HCT116 (cell line): ENCODE data around the gene HHATL. TPM values are rescaled to one million over a fixed set of nuclear protein-coding genes. Genes with fewer than 3 reads are reported as not detected.

Source experiments
- ATAC-seq: fragments of 200-7000 bp; cut with Tn5 transposase; 2 replicates; pipeline ENCODE4 v1.9.1; 2020; ENCODE audit warnings: mild to moderate bottlenecking, moderate library complexity
- BruUV-seq: library from RNA; stranded (reverse); fragments of 400-500 nt; replicated peaks from 2 replicates; lab custom pipeline; 2021; lab: Mats Ljungman, UMichigan
- CTCF ChIA-PET: fragments of 300-600 bp; sonication (Branson Sonifier 250); formaldehyde crosslinking; loops from one replicate; lab custom pipeline; 2021; ENCODE audit warnings: antibody characterized with exemption; lab: Charles Lee
- POLR2A ChIA-PET: fragments of 300-600, 350-600 bp; sonication (Branson Sonifier 250); formaldehyde crosslinking; loops from one replicate; lab custom pipeline; 2021; ENCODE audit warnings: antibody characterized with exemption; lab: Charles Lee
- RAD21 ChIA-PET, 2 experiments: fragments of 300-600 bp; sonication (Branson Sonifier 250); formaldehyde crosslinking; loops; one replicate each; lab custom pipeline; 2023; ENCODE audit warnings: low total read pairs in 2 of 2; ENCODE audit not compliant: uncharacterized antibody in 2 of 2, unreplicated experiment in 2 of 2, low non-redundant PET in 1 of 2; lab: Charles Lee
- DNase-seq: peaks from one replicate; pipeline ENCODE4 v3.0.0-alpha.2; 2010; ENCODE audit warnings: low read depth, low spot score
- H2AFZ ChIP-seq: fragments of 200-600 bp; shearing (Covaris generic), sonication (generic); 2 replicates; pipeline ENCODE4 v1.6.1; 2017; ENCODE audit warnings: low read depth, mixed run types, mixed read lengths, antibody characterized with exemption, low read length; ENCODE audit not compliant: poor library complexity, severe bottlenecking
- H3K27ac ChIP-seq: 2 replicates; pipeline ENCODE4 v1.5.1; 2012; ENCODE audit warnings: low read depth, low read length
- H3K27me3 ChIP-seq: fragments of 200-600 bp; sonication (generic); 2 replicates; pipeline ENCODE4 v1.6.1; 2016; ENCODE audit warnings: mixed run types, low read length, mixed read lengths; ENCODE audit not compliant: insufficient read depth
- H3K36me3 ChIP-seq, 2 experiments: fragments of 200-500 bp in 1 of 2; fragments of 200-600 bp in 1 of 2; sonication (Bioruptor generic) in 1 of 2; sonication (generic) in 1 of 2; 2 replicates each; pipeline versions ENCODE4 v1.5.1 to v1.6.1; 2014 to 2016; ENCODE audit warnings: low read length in 2 of 2, inconsistent platforms in 1 of 2, mixed read lengths in 1 of 2, mixed run types in 1 of 2; ENCODE audit not compliant: insufficient read depth in 2 of 2, control insufficient read depth in 1 of 2
- H3K4me1 ChIP-seq, 2 experiments: fragments of 200-600 bp in 1 of 2; sonication (generic) in 1 of 2; 2 replicates each; pipeline versions ENCODE4 v1.5.1 to v1.6.1; 2012 to 2017; ENCODE audit warnings: low read length in 2 of 2, inconsistent platforms in 1 of 2, mild to moderate bottlenecking in 1 of 2, mixed read lengths in 1 of 2, mixed run types in 1 of 2, moderate library complexity in 1 of 2; ENCODE audit not compliant: insufficient read depth in 2 of 2, control insufficient read depth in 1 of 2
- H3K4me2 ChIP-seq: fragments of 200-600 bp; sonication (generic); 2 replicates; pipeline ENCODE4 v1.6.1; 2017; ENCODE audit warnings: mixed run types, low read length, mixed read lengths
- H3K4me3 ChIP-seq, 2 experiments: fragments of 200-600 bp in 1 of 2; sonication (generic) in 1 of 2; replicated peaks in 1 of 2; 2 replicates each; pipeline ENCODE4 v1.5.1; 2011 to 2016; ENCODE audit warnings: low read length in 2 of 2, control low read depth in 1 of 2, low read depth in 1 of 2, mild to moderate bottlenecking in 1 of 2, mixed read lengths in 1 of 2, mixed run types in 1 of 2
- H3K79me2 ChIP-seq: fragments of 200-600 bp; sonication (generic); 2 replicates; pipeline ENCODE4 v1.6.1; 2017; ENCODE audit warnings: mild to moderate bottlenecking, mixed run types, low read length, moderate library complexity, mixed read lengths; ENCODE audit not compliant: insufficient read depth
- H3K9ac ChIP-seq: fragments of 200-600 bp; sonication (generic); 2 replicates; pipeline ENCODE4 v1.6.1; 2016; ENCODE audit warnings: low read length, mixed read lengths
- H3K9me2 ChIP-seq: fragments of 200-600 bp; sonication (generic), shearing (Covaris generic); 2 replicates; pipeline ENCODE4 v1.6.1; 2017; ENCODE audit warnings: mixed run types, mild to moderate bottlenecking, moderate library complexity; ENCODE audit not compliant: insufficient read depth
- H3K9me3 ChIP-seq, 2 experiments: fragments of 200-500 bp in 1 of 2; fragments of 200-600 bp in 1 of 2; sonication (Bioruptor generic) in 1 of 2; sonication (generic) in 1 of 2; 2 replicates each; pipeline ENCODE4 v1.6.1; 2014 to 2017; ENCODE audit warnings: low read length in 2 of 2, mixed read lengths in 2 of 2, inconsistent platforms in 1 of 2, low read depth in 1 of 2, mild to moderate bottlenecking in 1 of 2, mixed run types in 1 of 2, moderate library complexity in 1 of 2; ENCODE audit not compliant: control insufficient read depth in 1 of 2, insufficient read depth in 1 of 2
- H4K20me1 ChIP-seq: fragments of 200-600 bp; sonication (generic), shearing (Covaris generic); 2 replicates; pipeline ENCODE4 v1.6.1; 2017; ENCODE audit warnings: mixed run types, mild to moderate bottlenecking, moderate library complexity; ENCODE audit not compliant: insufficient read depth
- ATF3 ChIP-seq: IDR thresholded peaks from 2 replicates; pipeline ENCODE4 v1.6.1; 2012
- CBX3 ChIP-seq: IDR thresholded peaks from 2 replicates; pipeline ENCODE4 v1.6.1; 2012; ENCODE audit warnings: low read depth
- CTCF ChIP-seq, 3 experiments: fragments of 200-600 bp in 1 of 3; sonication (generic) in 1 of 3; IDR thresholded peaks in 2 of 3; conservative IDR thresholded peaks in 1 of 3; 2 replicates each; pipeline ENCODE4 v1.5.1; 2012 to 2017; ENCODE audit warnings: low read depth in 2 of 3, low read length in 2 of 3, antibody characterized with exemption in 1 of 3, borderline replicate concordance in 1 of 3, control low read depth in 1 of 3, mild to moderate bottlenecking in 1 of 3, mixed read lengths in 1 of 3, mixed run types in 1 of 3, moderate library complexity in 1 of 3; ENCODE audit not compliant: insufficient read depth in 1 of 3
- EGR1 ChIP-seq: IDR thresholded peaks from 2 replicates; pipeline ENCODE4 v1.6.1; 2012; ENCODE audit warnings: low read depth
- ELF1 ChIP-seq: IDR thresholded peaks from 2 replicates; pipeline ENCODE4 v1.6.1; 2012; ENCODE audit warnings: low read depth, borderline replicate concordance
- FOSL1 ChIP-seq: IDR thresholded peaks from 2 replicates; pipeline ENCODE4 v1.6.1; 2012; ENCODE audit warnings: low read depth
- JUND ChIP-seq: IDR thresholded peaks from 2 replicates; pipeline ENCODE4 v1.6.1; 2012
- POLR2A ChIP-seq: IDR thresholded peaks from 2 replicates; pipeline ENCODE4 v1.7.0; 2011; ENCODE audit warnings: borderline replicate concordance; ENCODE audit not compliant: insufficient read depth, insufficient read length; ENCODE audit errors: extremely low read depth
- POLR2AphosphoS5 ChIP-seq: IDR thresholded peaks from 2 replicates; pipeline ENCODE4 v1.6.1; 2011; ENCODE audit warnings: mild to moderate bottlenecking, low read depth, low read length, moderate library complexity
- RAD21 ChIP-seq: IDR thresholded peaks from 2 replicates; pipeline ENCODE4 v1.6.1; 2012; ENCODE audit warnings: low read depth, mild to moderate bottlenecking
- REST ChIP-seq: IDR thresholded peaks from 2 replicates; pipeline ENCODE4 v1.6.1; 2012; ENCODE audit warnings: low read depth
- SP1 ChIP-seq: IDR thresholded peaks from 2 replicates; pipeline ENCODE4 v1.6.1; 2012; ENCODE audit warnings: low read depth
- SRF ChIP-seq: IDR thresholded peaks from 2 replicates; pipeline ENCODE4 v1.6.1; 2012; ENCODE audit warnings: low read depth
- TCF7L2 ChIP-seq: IDR thresholded peaks from 2 replicates; pipeline ENCODE4 v1.7.0; 2011; ENCODE audit warnings: borderline replicate concordance, inconsistent platforms; ENCODE audit not compliant: insufficient read depth, insufficient read length; ENCODE audit errors: extremely low read depth
- YY1 ChIP-seq: IDR thresholded peaks from 2 replicates; pipeline ENCODE4 v1.6.1; 2011; ENCODE audit warnings: low read length, low read depth, moderate library complexity, mild to moderate bottlenecking; ENCODE audit not compliant: insufficient replicate concordance; ENCODE audit errors: extremely low read depth
- ZFX ChIP-seq: fragments of 450-650 bp; IDR thresholded peaks from 2 replicates; pipeline ENCODE4 v1.6.1; 2017
- intact Hi-C: fragments of 100-400 bp; cut with micrococcal nuclease; formaldehyde crosslinking; loops from 2 replicates; pipeline ENCODE4 v1.10.0; 2022
- total RNA-seq: library from RNA; stranded (reverse); gene quantifications from one replicate; pipeline ENCODE4 v1.2.1, GENCODE V29; 2021; ENCODE audit not compliant: unreplicated experiment
- TF ChIP-seq, protein P1 (sequence below): IDR thresholded peaks from 2 replicates; pipeline ENCODE4 v1.6.1; 2011; ENCODE audit warnings: mild to moderate bottlenecking, low read length, moderate library complexity; ENCODE audit not compliant: insufficient replicate concordance; ENCODE audit errors: extremely low read depth
- TF ChIP-seq, protein P2 (sequence below): IDR thresholded peaks from 2 replicates; pipeline ENCODE4 v1.6.1; 2012

HHATL gene
- total RNA-seq, 1 experiment from 2014 or later = 0.52 TPM

GRCh38 chr3:42659451-42660130 lies 43.0 kb downstream of the HHATL start:
- ChIA-PET RAD21 (no interaction called here), CTCF (no interaction called here), POLR2A (no interaction called here)
- H3K9ac ChIP-seq = no peak overlapping the region
- H3K9me3 ChIP-seq = no peaks in the 10 kb centered on the region
- H3K4me1 ChIP-seq = peaks cover 13 to 22% of the 10 kb centered on the region in 2 experiments; a peak in 3 of 4 replicates
- DNase-seq (no peak), ATAC-seq (no peak)
- intact Hi-C loops = no loop called here
- H3K4me3 ChIP-seq = no peak overlapping the region
- TF ChIP-seq TCF7L2 = no peak
- TF ChIP-seq, protein P1, sequence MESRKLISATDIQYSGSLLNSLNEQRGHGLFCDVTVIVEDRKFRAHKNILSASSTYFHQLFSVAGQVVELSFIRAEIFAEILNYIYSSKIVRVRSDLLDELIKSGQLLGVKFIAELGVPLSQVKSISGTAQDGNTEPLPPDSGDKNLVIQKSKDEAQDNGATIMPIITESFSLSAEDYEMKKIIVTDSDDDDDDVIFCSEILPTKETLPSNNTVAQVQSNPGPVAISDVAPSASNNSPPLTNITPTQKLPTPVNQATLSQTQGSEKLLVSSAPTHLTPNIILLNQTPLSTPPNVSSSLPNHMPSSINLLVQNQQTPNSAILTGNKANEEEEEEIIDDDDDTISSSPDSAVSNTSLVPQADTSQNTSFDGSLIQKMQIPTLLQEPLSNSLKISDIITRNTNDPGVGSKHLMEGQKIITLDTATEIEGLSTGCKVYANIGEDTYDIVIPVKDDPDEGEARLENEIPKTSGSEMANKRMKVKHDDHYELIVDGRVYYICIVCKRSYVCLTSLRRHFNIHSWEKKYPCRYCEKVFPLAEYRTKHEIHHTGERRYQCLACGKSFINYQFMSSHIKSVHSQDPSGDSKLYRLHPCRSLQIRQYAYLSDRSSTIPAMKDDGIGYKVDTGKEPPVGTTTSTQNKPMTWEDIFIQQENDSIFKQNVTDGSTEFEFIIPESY = no peak
- TF ChIP-seq SRF = no peak
- TF ChIP-seq YY1 = no peak
- TF ChIP-seq REST = no peak
- TF ChIP-seq ATF3 = no peak
- no peak for TF ChIP-seq CTCF (IDR thresholded peaks at IDR 0.05 in 2 of 3, conservative IDR thresholded peaks at IDR 0.05 in 1 of 3; ENCODE audit: borderline replicate concordance in 1 of 3, insufficient read depth in 1 of 3, low read depth in 2 of 3, low read length in 2 of 3)
- TF ChIP-seq CBX3 = no peak
- TF ChIP-seq ELF1 = no peak
- no peak for TF ChIP-seq SP1
- no peak for TF ChIP-seq EGR1
- TF ChIP-seq, protein P2, sequence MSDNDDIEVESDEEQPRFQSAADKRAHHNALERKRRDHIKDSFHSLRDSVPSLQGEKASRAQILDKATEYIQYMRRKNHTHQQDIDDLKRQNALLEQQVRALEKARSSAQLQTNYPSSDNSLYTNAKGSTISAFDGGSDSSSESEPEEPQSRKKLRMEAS = no peak
- no peak for TF ChIP-seq POLR2AphosphoS5
- TF ChIP-seq JUND = no peak
- no peak for TF ChIP-seq POLR2A
- no peak for TF ChIP-seq RAD21
- TF ChIP-seq ZFX = no peak
- no peak for TF ChIP-seq FOSL1
- 0 out of 4 replicates have a peak, but pooled peaks cover 0 to 3% of the 10 kb centered on the region in 2 experiments for H3K36me3 ChIP-seq
- no peaks in the 10 kb centered on the region for H4K20me1 ChIP-seq
- H3K79me2 ChIP-seq = 0 out of 2 replicates have a peak, but pooled peaks cover 4% of the 10 kb centered on the region
- H3K4me2 ChIP-seq = no peak overlapping the region
- H3K9me2 ChIP-seq = no peaks in the 10 kb centered on the region
- H3K27ac ChIP-seq = no peak overlapping the region
- BruUV-seq = no TSS peak
- no peaks in the 10 kb centered on the region for H3K27me3 ChIP-seq
- no peak overlapping the region for H2AFZ ChIP-seq
